SU-DHL-6 (cell line): ENCODE data around the gene CXCR5.

ENCODE experiments used
- CTCF ChIP-seq: fragments of 200-600 bp; sonication (generic); IDR thresholded peaks from one replicate; pipeline ENCODE4 v1.5.1; 2017; ENCODE audit warnings: antibody characterized with exemption, mild to moderate bottlenecking, low read length, moderate library complexity; ENCODE audit not compliant: insufficient read depth, poor library complexity, severe bottlenecking
- EZH2phosphoT487 ChIP-seq: fragments of 200-600 bp; sonication (generic), shearing (Covaris generic); conservative IDR thresholded peaks from 2 replicates; pipeline ENCODE4 v1.6.1; 2018; ENCODE audit warnings: mild to moderate bottlenecking, antibody characterized with exemption, low read length, moderate library complexity, mixed read lengths

DNA sequence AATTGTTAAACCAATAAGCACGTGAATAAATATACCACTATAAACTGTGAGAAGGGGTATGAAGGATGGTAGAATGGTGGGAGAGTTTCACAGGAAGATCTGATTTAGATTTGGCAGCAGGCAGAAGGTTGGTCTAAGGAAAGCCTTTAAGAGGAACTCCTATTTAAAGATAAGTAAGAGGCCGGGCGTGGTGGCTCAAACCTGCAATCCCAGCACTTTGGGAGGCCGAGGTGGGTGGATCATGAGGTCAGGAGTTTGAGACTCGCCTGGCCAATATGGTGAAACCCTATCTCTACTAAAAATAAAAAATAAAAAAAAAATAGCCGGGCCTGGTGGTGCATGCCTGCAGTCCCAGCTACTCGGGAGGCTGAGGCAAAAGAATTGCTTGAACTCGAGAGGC is 45.8 kb upstream of the CXCR5 start:
- TF ChIP-seq CTCF (no peak), EZH2phosphoT487 (no peak)
